ES-I3 (cell line): ENCODE data around the gene SEMA7A.
"Not testable (repeated sequence)": the region's sequence is repeated elsewhere in the genome, so short reads cannot be mapped to it uniquely, and the experiment has no call there.

Source experiments
- H3K36me3 ChIP-seq: 2 replicates; pipeline ENCODE4 v1.6.1; 2013; ENCODE audit warnings: mild to moderate bottlenecking, low read length, control low read depth, moderate library complexity; ENCODE audit not compliant: insufficient read depth
- H3K4me1 ChIP-seq: 2 replicates; pipeline ENCODE4 v1.6.1; 2013; ENCODE audit warnings: mild to moderate bottlenecking, control low read depth, low read length; ENCODE audit not compliant: insufficient read depth
- H3K9ac ChIP-seq: 2 replicates; pipeline ENCODE4 v1.6.1; 2013; ENCODE audit warnings: low read depth, mild to moderate bottlenecking, low read length, moderate library complexity
- H3K9me3 ChIP-seq: 2 replicates; pipeline ENCODE4 v1.6.1; 2013; ENCODE audit warnings: mild to moderate bottlenecking, low read length, moderate library complexity; ENCODE audit not compliant: control insufficient read depth, insufficient read depth

Gene SEMA7A

GRCh38 chr15:74368121-74368520, 65.6 kb downstream of the SEMA7A start:
- H3K36me3 ChIP-seq: no peaks in the 10 kb centered on the region
- peaks cover 17% of the 10 kb centered on the region; the same call in 1 of the 2 replicates for H3K4me1 ChIP-seq
- no peaks in the 10 kb centered on the region for H3K9me3 ChIP-seq
- H3K9ac ChIP-seq: no peak overlapping the region

GRCh38 chr15:74367296-74367854, 66.4 kb downstream of the SEMA7A start, which contains the start of gene CYP11A1:
Gene CYP11A1 (minus strand): TSS chr15:74367646. CDS start chr15:74367585, 61 bp downstream.
- peak within 1 kb of the TSS; percentile 72; the same call in 1 of the 2 replicates for H3K9ac ChIP-seq
- no peaks in the 10 kb centered on the region for H3K36me3 ChIP-seq
- H3K4me1 ChIP-seq: peaks cover 17% of the 10 kb centered on the region; the same call in 1 of the 2 replicates
- H3K9me3 ChIP-seq: no peaks in the 10 kb centered on the region

GRCh38 chr15:74365598-74366445, 67.9 kb downstream of the SEMA7A start:
- Histone ChIP-seq H3K36me3 (no peaks in the 10 kb centered on the region), H3K4me1 (peaks cover 7% of the 10 kb centered on the region; the same call in 1 of the 2 replicates), H3K9me3 (no peaks in the 10 kb centered on the region), H3K9ac (peak overlapping the region; percentile 72)

GRCh38 chr15:74364936-74365597, 68.7 kb downstream of the SEMA7A start:
- Histone ChIP-seq H3K9me3 (no peaks in the 10 kb centered on the region), H3K9ac (peak overlapping the region; percentile 72; the same call in 1 of the 2 replicates), H3K4me1 (peaks cover 7% of the 10 kb centered on the region; the same call in 1 of the 2 replicates), H3K36me3 (no peaks in the 10 kb centered on the region)

GRCh38 chr15:74362482-74362881, 71.3 kb downstream of the SEMA7A start:
- Histone ChIP-seq H3K36me3 (no peaks in the 10 kb centered on the region), H3K9ac (no peak overlapping the region), H3K4me1 (peaks cover 19% of the 10 kb centered on the region), H3K9me3 (no peaks in the 10 kb centered on the region)

GRCh38 chr15:74360855-74361254, 72.9 kb downstream of the SEMA7A start:
- not testable (repeated sequence) for H3K9ac ChIP-seq, H3K9me3 ChIP-seq, H3K36me3 ChIP-seq
- peaks cover 19% of the 10 kb centered on the region for H3K4me1 ChIP-seq

GRCh38 chr15:74359376-74359775, 74.4 kb downstream of the SEMA7A start:
- H3K9me3 ChIP-seq, H3K36me3 ChIP-seq, H3K9ac ChIP-seq: not testable (repeated sequence)
- peaks cover 15% of the 10 kb centered on the region for H3K4me1 ChIP-seq
